Endothelial cell of umbilical vein (primary cell): ENCODE data around the gene JADE3. TPM values are rescaled to one million over a fixed set of nuclear protein-coding genes. Genes with fewer than 3 reads are reported as not detected.

ENCODE experiments used
- BruUV-seq: library from RNA; stranded (reverse); fragments of 400-500 nt; replicated peaks from 2 replicates; lab custom pipeline; 2021; lab: Mats Ljungman, UMichigan
- CTCF ChIA-PET: fragments of 300-600, 350-600 bp; sonication (Branson Sonifier 250); formaldehyde crosslinking; loops from one replicate; lab custom pipeline; 2021; ENCODE audit warnings: antibody characterized with exemption, inconsistent platforms; lab: Charles Lee
- POLR2A ChIA-PET: fragments of 300-600, 350-600 bp; sonication (Branson Sonifier 250); formaldehyde crosslinking; loops from one replicate; lab custom pipeline; 2021; ENCODE audit warnings: antibody characterized with exemption, inconsistent platforms; lab: Charles Lee
- DNase-seq: peaks from one replicate; pipeline ENCODE4 v3.0.0-alpha.2; 2011; ENCODE audit warnings: low read depth, low spot score
- FAIRE-seq: peaks from 2 replicates; lab custom pipeline; 2011; peaks lifted over from hg19 to GRCh38; lab: Jason Lieb, UNC
- H2AFZ ChIP-seq: 2 replicates; pipeline ENCODE4 v1.6.0; 2012; ENCODE audit warnings: low read depth, low read length, control low read depth, inconsistent platforms
- H3K27ac ChIP-seq: 2 replicates; pipeline ENCODE4 v1.5.1; 2011; ENCODE audit warnings: low read depth, mild to moderate bottlenecking, control low read depth, low read length, moderate library complexity; ENCODE audit not compliant: insufficient read depth
- H3K27me3 ChIP-seq, 2 experiments: 2 replicates each; pipeline versions ENCODE4 v1.6.0 to v1.6.1; 2011; ENCODE audit warnings: low read length in 2 of 2, mixed read lengths in 1 of 2; ENCODE audit not compliant: control insufficient read depth in 2 of 2, insufficient read depth in 2 of 2
- H3K36me3 ChIP-seq, 2 experiments: 2 replicates in 1 of 2; 3 replicates in 1 of 2; pipeline ENCODE4 v1.5.1; 2011; ENCODE audit warnings: low read length in 2 of 2, mild to moderate bottlenecking in 1 of 2, moderate library complexity in 1 of 2; ENCODE audit not compliant: control insufficient read depth in 2 of 2, insufficient read depth in 2 of 2; ENCODE audit errors: extremely low read depth in 1 of 2
- H3K4me1 ChIP-seq: 3 replicates; pipeline ENCODE4 v1.5.1; 2011; ENCODE audit warnings: mild to moderate bottlenecking, low read length; ENCODE audit not compliant: control insufficient read depth, insufficient read depth; ENCODE audit errors: extremely low read depth
- H3K4me2 ChIP-seq: 2 replicates; pipeline ENCODE4 v1.6.1; 2011; ENCODE audit warnings: low read length, control low read depth, mixed read lengths; ENCODE audit not compliant: insufficient read depth
- H3K4me3 ChIP-seq, 3 experiments: fragments of 200-600 bp in 1 of 3; sonication (generic), shearing (Covaris generic) in 1 of 3; replicated peaks in 1 of 3; 2 replicates each; pipeline ENCODE4 v1.5.1; 2011 to 2016; ENCODE audit warnings: control low read depth in 3 of 3, low read length in 3 of 3, mild to moderate bottlenecking in 2 of 3, inconsistent platforms in 1 of 3, low read depth in 1 of 3, moderate library complexity in 1 of 3; ENCODE audit not compliant: insufficient read depth in 1 of 3
- H3K79me2 ChIP-seq: 2 replicates; pipeline ENCODE4 v1.6.0; 2012; ENCODE audit warnings: low read length, inconsistent platforms; ENCODE audit not compliant: control insufficient read depth, insufficient read depth
- H3K9ac ChIP-seq: replicated peaks from 2 replicates; pipeline ENCODE3; 2011; ENCODE audit warnings: low read length, control low read depth; ENCODE audit not compliant: insufficient read depth; ENCODE audit errors: extremely low read depth
- H3K9me1 ChIP-seq: replicated peaks from 3 replicates; pipeline ENCODE4 v1.6.0; 2011; ENCODE audit warnings: mild to moderate bottlenecking, low read length; ENCODE audit not compliant: control insufficient read depth, insufficient read depth; ENCODE audit errors: extremely low read depth
- H3K9me3 ChIP-seq: replicated peaks from 2 replicates; pipeline ENCODE4 v1.5.1; 2012; ENCODE audit warnings: low read length, inconsistent platforms; ENCODE audit not compliant: control insufficient read depth, insufficient read depth
- H4K20me1 ChIP-seq: replicated peaks from 2 replicates; pipeline ENCODE3; 2011; ENCODE audit warnings: mild to moderate bottlenecking, low read length; ENCODE audit not compliant: control insufficient read depth, insufficient read depth; ENCODE audit errors: extremely low read depth
- EZH2 ChIP-seq: IDR thresholded peaks from 2 replicates; pipeline ENCODE4 v1.6.1; 2012; ENCODE audit warnings: borderline replicate concordance, low read depth, mild to moderate bottlenecking, moderate library complexity, low read length, inconsistent platforms; ENCODE audit not compliant: severe bottlenecking
- FOS ChIP-seq: IDR thresholded peaks from 2 replicates; pipeline ENCODE4 v1.6.1; 2011; ENCODE audit warnings: mild to moderate bottlenecking, low read length, moderate library complexity, borderline replicate concordance; ENCODE audit not compliant: insufficient read depth
- GATA2 ChIP-seq: IDR thresholded peaks from 2 replicates; pipeline ENCODE4 v1.7.0; 2011; ENCODE audit warnings: low read depth, mild to moderate bottlenecking, moderate library complexity, mixed read lengths, low read length; ENCODE audit not compliant: insufficient read length, insufficient read depth
- JUN ChIP-seq: IDR thresholded peaks from 2 replicates; pipeline ENCODE4 v1.6.1; 2011; ENCODE audit warnings: borderline replicate concordance, low read depth; ENCODE audit not compliant: insufficient read length, insufficient read depth
- MAX ChIP-seq: IDR thresholded peaks from 2 replicates; pipeline ENCODE4 v1.6.1; 2011; ENCODE audit not compliant: insufficient read depth, insufficient read length
- MYC ChIP-seq: IDR thresholded peaks from one replicate; pipeline ENCODE4 v1.6.1; 2011; ENCODE audit warnings: mild to moderate bottlenecking, low read depth, low read length
- POLR2A ChIP-seq: IDR thresholded peaks from 2 replicates; pipeline ENCODE4 v1.6.1; 2012; ENCODE audit warnings: low read depth, mild to moderate bottlenecking, control low read depth, low read length
- POLR2AphosphoS5 ChIP-seq: IDR thresholded peaks from 2 replicates; pipeline ENCODE4 v1.6.1; 2012; ENCODE audit warnings: low read depth, mild to moderate bottlenecking, control low read depth, low read length, moderate library complexity; ENCODE audit not compliant: insufficient read depth
- dilution Hi-C: fragments of 300-500 bp; cut with MboI; formaldehyde crosslinking; loops from one replicate; pipeline ENCODE4 v1.15.0; 2019; ENCODE audit warnings: low sequenced_read_pairs; ENCODE audit not compliant: extremely low pct_ligation_motif_present
- intact Hi-C: fragments of 100-400 bp; cut with micrococcal nuclease; formaldehyde crosslinking; loops from one replicate; pipeline ENCODE4 v1.10.0; 2022
- polyA plus RNA-seq, 4 experiments: library from polyadenylated mRNA; depleted of rRNA in 3 of 4; stranded (reverse) in 3 of 4; unstranded in 1 of 4; fragments of >200 nt; gene quantifications; 2 replicates each; pipeline versions ENCODE4 v1.2.1 to v1.2.3, GENCODE V29; 2011 to 2012; ENCODE audit warnings: missing spikeins in 1 of 4
- total RNA-seq: library from RNA; stranded (reverse); gene quantifications from 2 replicates; pipeline ENCODE4 v1.2.3, GENCODE V29; 2021
- TF ChIP-seq, protein P1 (sequence below), 2 donors: IDR thresholded peaks; 1 replicate in 1 of 2; 2 replicates in 1 of 2; pipeline ENCODE4 v1.5.1; 2011; ENCODE audit warnings: low read length in 2 of 2, mild to moderate bottlenecking in 2 of 2, moderate library complexity in 2 of 2, control low read depth in 1 of 2, inconsistent platforms in 1 of 2, low read depth in 1 of 2; ENCODE audit not compliant: insufficient read depth in 1 of 2; ENCODE audit errors: extremely low read depth in 1 of 2

JADE3 gene
- total and polyA plus RNA-seq, 2 donors (not counting 3 experiments of a cell fraction or from before 2014, with no cell fraction given) = 4.9 to 18.4 TPM

DNA sequence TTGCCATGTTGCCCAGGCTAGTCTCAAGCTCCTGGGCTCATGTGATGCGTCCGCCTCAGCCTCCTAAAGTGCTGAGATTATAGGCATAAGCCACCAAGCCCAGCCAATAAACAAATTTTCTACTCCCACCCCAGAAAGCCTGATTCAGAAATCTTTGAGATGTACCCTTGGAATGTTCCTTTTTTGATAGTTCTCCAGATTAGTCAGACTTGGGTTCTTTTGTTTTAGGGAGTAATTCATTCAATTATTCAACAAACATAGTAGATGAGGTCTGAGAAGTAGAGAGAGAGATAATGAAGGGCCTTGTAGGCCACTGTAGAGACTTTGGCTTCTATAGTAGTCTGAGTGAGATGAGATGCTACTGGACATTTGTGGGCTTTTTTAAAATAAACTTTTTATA, 47.6 kb upstream of the JADE3 start:
- no TSS peak for BruUV-seq
- DNase-seq = no peak

More for the DNA sequence above, 47.6 kb upstream of the JADE3 start:
- Histone ChIP-seq H3K4me1 (peaks cover 6% of the 10 kb centered on the region), H3K9me1 (no peaks in the 10 kb centered on the region), H3K79me2 (no peaks in the 10 kb centered on the region), H3K4me3 (no peak overlapping the region), H3K9me3 (no peaks in the 10 kb centered on the region), H3K9ac (no peak overlapping the region), H3K27me3 (no peaks in the 10 kb centered on the region), H3K36me3 (no peaks in the 10 kb centered on the region), H2AFZ (no peak overlapping the region), H4K20me1 (no peaks in the 10 kb centered on the region), H3K27ac (peak overlapping the region; percentile 57), H3K4me2 (no peak overlapping the region)
- dilution Hi-C loops = no loop called here
- no peak for TF ChIP-seq GATA2
- TF ChIP-seq POLR2A = no peak
- no peak for TF ChIP-seq FOS
- no peak for TF ChIP-seq POLR2AphosphoS5
- TF ChIP-seq JUN = no peak
- no peak for TF ChIP-seq MAX
- TF ChIP-seq MYC = no peak
- TF ChIP-seq EZH2 = no peak
- TF ChIP-seq, protein P1, sequence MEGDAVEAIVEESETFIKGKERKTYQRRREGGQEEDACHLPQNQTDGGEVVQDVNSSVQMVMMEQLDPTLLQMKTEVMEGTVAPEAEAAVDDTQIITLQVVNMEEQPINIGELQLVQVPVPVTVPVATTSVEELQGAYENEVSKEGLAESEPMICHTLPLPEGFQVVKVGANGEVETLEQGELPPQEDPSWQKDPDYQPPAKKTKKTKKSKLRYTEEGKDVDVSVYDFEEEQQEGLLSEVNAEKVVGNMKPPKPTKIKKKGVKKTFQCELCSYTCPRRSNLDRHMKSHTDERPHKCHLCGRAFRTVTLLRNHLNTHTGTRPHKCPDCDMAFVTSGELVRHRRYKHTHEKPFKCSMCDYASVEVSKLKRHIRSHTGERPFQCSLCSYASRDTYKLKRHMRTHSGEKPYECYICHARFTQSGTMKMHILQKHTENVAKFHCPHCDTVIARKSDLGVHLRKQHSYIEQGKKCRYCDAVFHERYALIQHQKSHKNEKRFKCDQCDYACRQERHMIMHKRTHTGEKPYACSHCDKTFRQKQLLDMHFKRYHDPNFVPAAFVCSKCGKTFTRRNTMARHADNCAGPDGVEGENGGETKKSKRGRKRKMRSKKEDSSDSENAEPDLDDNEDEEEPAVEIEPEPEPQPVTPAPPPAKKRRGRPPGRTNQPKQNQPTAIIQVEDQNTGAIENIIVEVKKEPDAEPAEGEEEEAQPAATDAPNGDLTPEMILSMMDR (IDR thresholded peaks at IDR 0.05; ENCODE audit: extremely low read depth in 1 of 2, insufficient read depth in 1 of 2, low read depth in 1 of 2, low read length in 2 of 2) = no peak
- ChIA-PET CTCF (no interaction called here), POLR2A (no interaction called here)
- intact Hi-C loops = loop anchor here (1.0 kb wide), 1 partner anchor 9 kb away; no protein-coding TSS in a partner anchor
- FAIRE-seq = no peak
